SU-DHL-6 (cell line): ENCODE data around the gene TDRD10.

Experiments used
- H2AFZ ChIP-seq: fragments of 200-600 bp; sonication (generic); 2 replicates; pipeline ENCODE4 v1.6.1; 2014; ENCODE audit warnings: low read depth, mild to moderate bottlenecking, moderate library complexity, mixed read lengths, antibody characterized with exemption, low read length; ENCODE audit not compliant: severe bottlenecking
- H3F3A ChIP-seq: fragments of 200-600 bp; shearing (Covaris generic); 2 replicates; pipeline ENCODE4 v1.6.0; 2016; ENCODE audit warnings: antibody characterized with exemption, mild to moderate bottlenecking; ENCODE audit not compliant: insufficient read depth
- H3K27ac ChIP-seq: fragments of 200-600 bp; sonication (generic); 2 replicates; pipeline ENCODE4 v1.5.1; 2016; ENCODE audit warnings: low read depth, mild to moderate bottlenecking, low read length, moderate library complexity, mixed read lengths
- H3K27me3 ChIP-seq: fragments of 200-600 bp; sonication (generic), shearing (Covaris generic); 2 replicates; pipeline ENCODE4 v1.6.0; 2014; ENCODE audit warnings: mild to moderate bottlenecking, low read length
- H3K36me3 ChIP-seq: fragments of 200-600 bp; sonication (generic); 2 replicates; pipeline ENCODE4 v1.6.1; 2014; ENCODE audit warnings: mild to moderate bottlenecking, low read length, mixed read lengths
- H3K4me2 ChIP-seq: fragments of 300-600, 200-600 bp; shearing (Covaris generic), sonication (generic); 2 replicates; pipeline ENCODE4 v1.6.0; 2014; ENCODE audit warnings: low read length, low read depth, mild to moderate bottlenecking; ENCODE audit not compliant: poor library complexity, severe bottlenecking
- H3K4me3 ChIP-seq: fragments of 200-600 bp; sonication (generic); 2 replicates; pipeline ENCODE4 v1.5.1; 2014; ENCODE audit warnings: antibody characterized with exemption, low read length, mild to moderate bottlenecking, mixed read lengths; ENCODE audit not compliant: insufficient read depth, poor library complexity, severe bottlenecking
- H3K79me2 ChIP-seq: fragments of 200-600 bp; sonication (generic); 2 replicates; pipeline ENCODE4 v1.6.1; 2014; ENCODE audit warnings: mild to moderate bottlenecking, low read length, moderate library complexity; ENCODE audit not compliant: insufficient read depth
- H3K9ac ChIP-seq: fragments of 200-600 bp; sonication (generic); 2 replicates; pipeline ENCODE4 v1.7.0; 2014; ENCODE audit warnings: mild to moderate bottlenecking, low read length
- H3K9me2 ChIP-seq: fragments of 200-600 bp; sonication (generic); replicated peaks from 2 replicates; pipeline ENCODE4 v1.6.1; 2014; ENCODE audit warnings: low read length; ENCODE audit not compliant: insufficient read depth
- H3K9me3 ChIP-seq: fragments of 200-600 bp; sonication (generic); 2 replicates; pipeline ENCODE4 v1.6.1; 2014; ENCODE audit warnings: low read length, mixed read lengths; ENCODE audit not compliant: insufficient read depth
- H4K20me1 ChIP-seq: fragments of 200-600 bp; sonication (generic); 2 replicates; pipeline ENCODE4 v1.6.1; 2014; ENCODE audit warnings: low read depth, mild to moderate bottlenecking, antibody characterized with exemption, low read length, moderate library complexity, mixed read lengths
- CTCF ChIP-seq: fragments of 200-600 bp; sonication (generic); IDR thresholded peaks from one replicate; pipeline ENCODE4 v1.5.1; 2017; ENCODE audit warnings: antibody characterized with exemption, mild to moderate bottlenecking, low read length, moderate library complexity; ENCODE audit not compliant: insufficient read depth, poor library complexity, severe bottlenecking
- EZH2phosphoT487 ChIP-seq: fragments of 200-600 bp; sonication (generic), shearing (Covaris generic); conservative IDR thresholded peaks from 2 replicates; pipeline ENCODE4 v1.6.1; 2018; ENCODE audit warnings: mild to moderate bottlenecking, antibody characterized with exemption, low read length, moderate library complexity, mixed read lengths

TDRD10 gene

DNA sequence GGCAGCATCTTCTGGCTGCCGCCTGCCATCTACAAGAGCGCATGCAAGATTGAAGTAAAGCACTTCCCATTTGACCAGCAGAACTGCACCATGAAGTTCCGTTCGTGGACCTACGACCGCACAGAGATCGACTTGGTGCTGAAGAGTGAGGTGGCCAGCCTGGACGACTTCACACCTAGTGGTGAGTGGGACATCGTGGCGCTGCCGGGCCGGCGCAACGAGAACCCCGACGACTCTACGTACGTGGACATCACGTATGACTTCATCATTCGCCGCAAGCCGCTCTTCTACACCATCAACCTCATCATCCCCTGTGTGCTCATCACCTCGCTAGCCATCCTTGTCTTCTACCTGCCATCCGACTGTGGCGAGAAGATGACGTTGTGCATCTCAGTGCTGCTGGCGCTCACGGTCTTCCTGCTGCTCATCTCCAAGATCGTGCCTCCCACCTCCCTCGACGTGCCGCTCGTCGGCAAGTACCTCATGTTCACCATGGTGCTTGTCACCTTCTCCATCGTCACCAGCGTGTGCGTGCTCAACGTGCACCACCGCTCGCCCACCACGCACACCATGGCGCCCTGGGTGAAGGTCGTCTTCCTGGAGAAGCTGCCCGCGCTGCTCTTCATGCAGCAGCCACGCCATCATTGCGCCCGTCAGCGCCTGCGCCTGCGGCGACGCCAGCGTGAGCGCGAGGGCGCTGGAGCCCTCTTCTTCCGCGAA is 69.4 kb downstream of the TDRD10 start:
- no peak for TF ChIP-seq CTCF
- no peak for TF ChIP-seq EZH2phosphoT487
- Histone ChIP-seq H3K27me3 (no peaks in the 10 kb centered on the region), H3K4me2 (no peak overlapping the region), H3K9me3 (no peaks in the 10 kb centered on the region), H2AFZ (no peak overlapping the region), H3K36me3 (no peaks in the 10 kb centered on the region), H3K4me3 (no peak overlapping the region), H3K27ac (no peak overlapping the region), H3K79me2 (no peaks in the 10 kb centered on the region), H3K9ac (no peak overlapping the region), H3K9me2 (no peaks in the 10 kb centered on the region), H3F3A (peaks cover 8% of the 10 kb centered on the region; the same call in 1 of the 2 replicates), H4K20me1 (no peaks in the 10 kb centered on the region)

- Histone ChIP-seq H3K9me2 (no peaks in the 10 kb centered on the region), H3K79me2 (no peaks in the 10 kb centered on the region), H3K4me3 (no peak overlapping the region), H3K27ac (no peak overlapping the region), H3K36me3 (no peaks in the 10 kb centered on the region), H3K4me2 (no peak overlapping the region), H3K27me3 (no peaks in the 10 kb centered on the region), H4K20me1 (no peaks in the 10 kb centered on the region), H3K9me3 (no peaks in the 10 kb centered on the region), H3K9ac (no peak overlapping the region), H2AFZ (no peak overlapping the region), H3F3A (peaks cover 8% of the 10 kb centered on the region; the same call in 1 of the 2 replicates)
- TF ChIP-seq CTCF (no peak), EZH2phosphoT487 (no peak)
Observed at GRCh38 chr1:154571964-154572288, 69.9 kb downstream of the TDRD10 start.

DNA sequence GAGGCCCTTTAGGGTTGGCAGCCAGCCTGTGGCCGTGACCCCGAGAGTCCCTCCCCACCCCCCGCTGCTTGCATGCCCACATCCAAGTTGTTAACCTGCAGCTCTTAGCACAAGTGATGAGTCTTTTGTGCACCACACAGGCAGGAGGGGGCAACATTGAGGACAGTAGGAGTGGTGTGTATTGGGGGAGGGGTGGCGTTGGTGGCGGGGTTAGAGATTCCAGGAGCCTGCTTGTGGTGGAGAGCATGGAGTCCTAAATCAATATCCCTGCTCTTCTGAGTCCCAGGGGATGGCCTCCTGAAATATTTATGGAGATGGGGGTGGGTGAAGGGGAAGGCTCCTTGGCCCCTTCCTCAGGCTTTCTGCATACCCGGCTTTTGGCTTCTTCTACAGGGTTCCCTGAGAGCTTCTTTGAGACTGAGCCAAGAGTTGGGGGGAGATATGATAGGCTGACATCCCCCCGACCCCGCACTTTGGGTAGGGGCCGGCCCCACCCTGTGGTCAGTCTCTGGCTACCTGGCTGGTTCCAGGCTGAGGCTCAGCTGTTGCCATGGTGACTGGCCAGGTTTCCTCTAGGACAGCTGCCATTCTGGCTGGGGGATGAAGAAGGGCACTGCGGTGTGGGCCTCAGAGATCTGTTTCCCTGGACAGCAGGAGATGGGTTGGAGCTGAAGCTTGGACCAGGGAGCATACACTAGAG is 70.6 kb downstream of the TDRD10 start:
- TF ChIP-seq EZH2phosphoT487 (no peak), CTCF (no peak)
- Histone ChIP-seq H3K4me2 (no peak overlapping the region), H3K27ac (no peak overlapping the region)

More for the DNA sequence above, 70.6 kb downstream of the TDRD10 start:
- Histone ChIP-seq H3F3A (peaks cover 8% of the 10 kb centered on the region; the same call in 1 of the 2 replicates), H3K27me3 (no peaks in the 10 kb centered on the region), H3K79me2 (no peaks in the 10 kb centered on the region), H2AFZ (no peak overlapping the region), H3K36me3 (no peaks in the 10 kb centered on the region), H3K9ac (no peak overlapping the region), H3K9me2 (no peaks in the 10 kb centered on the region), H3K9me3 (no peaks in the 10 kb centered on the region), H4K20me1 (no peaks in the 10 kb centered on the region), H3K4me3 (no peak overlapping the region)
